HG02571 (cell line): Measurements from ENCODE around the gene CLEC16A.
"Not testable (repeated sequence)": the region's sequence is repeated elsewhere in the genome, so short reads cannot be mapped to it uniquely, and the experiment has no call there.

Experiments used
- ATAC-seq: cut with Tn5 transposase; IDR thresholded peaks from one replicate; pipeline ENCODE4 v1.9.1; 2021; ENCODE audit warnings: mild to moderate bottlenecking, moderate library complexity; ENCODE audit not compliant: unreplicated experiment

CLEC16A gene

GRCh38 chr16:10964891-10965326 is 20.5 kb downstream of the CLEC16A start:
- no peak for ATAC-seq

GRCh38 chr16:10965440-10966061 is 21.2 kb downstream of the CLEC16A start:
- peak; percentile 55 for ATAC-seq

DNA sequence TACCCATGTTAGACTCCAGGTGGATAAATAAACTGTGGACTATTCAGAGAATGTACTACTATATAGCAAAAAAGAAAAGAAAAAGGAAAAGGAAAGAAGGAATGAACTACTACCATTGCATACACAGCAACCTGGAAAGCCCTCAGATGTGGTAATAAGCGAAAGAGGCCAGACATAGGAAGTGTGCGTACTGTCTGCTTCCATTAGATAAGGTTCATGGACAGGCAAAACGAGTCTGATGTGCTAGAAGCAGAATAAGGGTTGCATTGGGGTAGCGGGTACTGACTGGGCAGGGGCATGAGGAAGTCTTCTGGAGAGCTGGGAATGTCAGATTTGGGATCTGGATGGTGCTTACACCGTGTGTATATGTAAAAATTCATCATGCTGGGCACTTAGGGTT is 21.8 kb downstream of the CLEC16A start:
- no peak for ATAC-seq

- not testable (repeated sequence) for ATAC-seq
Measured at GRCh38 chr16:10966559-10966958, 22.2 kb downstream of the CLEC16A start.

DNA sequence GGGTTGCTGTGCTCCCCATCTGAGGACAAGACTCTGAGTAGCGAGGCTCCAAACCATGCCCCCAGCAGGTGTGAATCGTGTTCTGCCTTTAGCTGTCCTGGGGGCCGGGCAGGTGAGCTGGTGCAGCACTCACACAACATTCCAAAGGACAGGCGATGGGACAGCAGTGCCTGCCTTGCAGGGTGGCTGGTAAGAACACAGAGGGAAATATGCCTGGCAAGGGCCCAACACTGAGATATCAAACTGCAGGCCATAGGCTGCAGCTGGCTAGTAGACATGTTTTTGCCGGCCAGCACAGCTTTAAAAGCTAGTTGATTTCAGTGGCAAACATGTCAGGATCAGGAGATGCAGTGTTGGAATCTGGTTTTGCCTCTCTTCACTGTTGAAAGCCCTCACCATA is 23.6 kb downstream of the CLEC16A start:
- ATAC-seq: no peak

GRCh38 chr16:10968498-10968897 is 24.1 kb downstream of the CLEC16A start:
- ATAC-seq: no peak

DNA sequence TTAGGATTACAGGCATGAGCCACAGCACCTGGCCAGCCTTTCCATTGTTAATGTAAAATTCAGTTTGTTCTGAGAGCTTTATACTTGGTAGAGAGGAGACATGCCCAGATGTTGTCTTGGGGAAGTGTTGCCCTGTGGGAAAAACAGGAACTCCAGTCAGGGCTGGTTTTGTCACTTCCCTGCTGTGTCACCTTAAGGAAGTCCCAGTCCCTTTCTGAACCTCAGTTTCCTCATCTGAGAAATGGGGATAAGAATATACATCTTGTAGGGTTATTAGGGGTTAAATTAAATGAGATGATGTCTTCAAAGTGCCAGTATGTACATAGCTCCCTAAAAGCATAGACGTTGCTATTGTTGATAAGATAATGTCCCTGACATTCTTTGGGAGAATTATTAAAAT is 25.3 kb downstream of the CLEC16A start:
- ATAC-seq: no peak

DNA sequence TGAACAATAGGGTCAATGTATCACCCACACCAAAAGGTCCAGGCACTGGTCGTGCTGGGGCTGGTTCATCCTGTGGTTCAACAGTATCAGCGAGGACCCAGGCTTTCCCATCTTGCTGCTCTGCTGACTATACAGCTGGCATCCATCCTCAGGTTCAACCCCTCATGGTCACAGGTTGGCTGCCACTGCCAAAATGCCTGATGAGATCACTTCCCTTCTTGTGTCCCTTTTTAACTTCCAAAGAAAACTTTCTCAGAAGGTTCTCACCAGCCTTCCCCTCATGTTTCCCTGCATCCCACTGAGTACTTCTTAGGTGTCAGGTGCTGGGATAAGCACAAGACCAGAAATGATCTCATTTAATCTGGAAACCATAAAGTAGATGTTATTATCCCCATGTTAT is 25.7 kb downstream of the CLEC16A start:
- ATAC-seq: no peak

DNA sequence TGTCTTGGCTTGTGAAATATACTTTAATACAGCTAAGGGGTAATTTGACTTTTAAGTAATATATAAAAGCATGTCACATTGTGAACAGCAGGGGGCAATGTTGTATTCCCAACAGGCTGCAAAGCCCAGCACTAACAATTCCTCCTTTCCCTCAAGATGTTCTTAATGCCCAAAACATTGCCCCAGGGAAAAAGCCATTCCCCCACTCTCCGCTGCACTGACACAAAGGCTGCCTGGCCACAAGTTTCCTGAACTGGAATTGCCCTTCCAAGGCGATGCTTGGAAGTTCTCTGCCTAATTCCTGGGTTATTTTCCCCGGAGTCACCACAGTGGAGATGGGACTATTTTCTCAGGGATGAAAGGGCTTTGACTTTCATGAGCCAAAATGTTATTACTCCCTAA is 27.2 kb downstream of the CLEC16A start:
- no peak for ATAC-seq

DNA sequence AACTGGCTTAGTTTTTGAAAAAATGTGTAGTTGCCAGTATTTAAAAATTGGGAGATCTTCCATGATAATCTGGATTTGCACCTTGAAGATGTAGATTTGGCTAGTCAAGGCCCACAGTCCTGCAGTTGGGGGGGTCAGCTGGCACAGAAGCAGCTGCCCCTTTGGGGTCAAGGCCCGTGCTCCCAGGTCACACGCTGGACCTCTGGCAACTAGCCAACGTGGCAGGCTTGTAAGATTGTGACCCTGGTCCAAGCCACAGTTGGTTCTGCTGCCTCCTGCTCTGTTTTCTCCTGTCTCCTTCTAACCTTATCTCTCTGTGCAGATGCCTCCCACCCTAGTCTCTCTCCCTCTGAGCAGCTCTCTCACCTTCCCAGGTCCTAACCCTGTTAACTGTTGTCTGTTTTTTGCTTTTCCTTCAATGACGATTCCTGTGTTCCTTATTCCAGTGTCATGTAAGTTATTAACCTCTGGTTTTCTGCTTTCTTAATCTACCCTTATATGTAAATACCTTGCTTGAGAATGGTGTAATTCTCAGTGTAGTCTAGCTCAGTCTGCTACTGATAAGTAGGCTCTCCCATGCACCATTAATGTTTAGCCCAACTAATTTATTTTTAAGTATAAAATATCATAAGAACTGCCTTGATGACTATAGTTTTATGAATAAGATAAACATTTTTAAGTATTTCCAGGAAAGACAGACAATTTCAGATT is 27.9 kb downstream of the CLEC16A start:
- no peak for ATAC-seq

GRCh38 chr16:10972819-10973464 is 28.6 kb downstream of the CLEC16A start:
- no peak for ATAC-seq

GRCh38 chr16:10976634-10977033 is 32.3 kb downstream of the CLEC16A start:
- ATAC-seq: no peak

DNA sequence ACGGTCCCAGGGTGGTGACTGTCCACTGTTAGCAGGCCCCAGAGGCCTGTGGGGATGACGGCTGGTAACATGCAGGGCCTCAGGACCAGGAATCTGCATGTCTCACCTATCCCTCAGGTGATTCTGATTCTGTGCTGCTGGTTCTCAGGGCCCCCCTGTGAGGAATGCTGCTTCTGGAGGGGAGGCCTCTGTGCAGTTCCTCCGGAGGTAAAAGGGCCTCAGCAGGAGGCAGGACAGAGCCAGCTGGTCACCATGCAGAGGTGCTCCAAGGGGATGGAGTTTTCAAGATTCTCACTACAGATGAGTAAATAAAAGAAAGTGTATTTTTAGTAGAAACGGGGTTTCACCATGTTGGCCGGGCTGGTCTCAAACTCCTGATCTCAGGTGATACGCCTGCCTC is 33.8 kb downstream of the CLEC16A start:
- no peak for ATAC-seq

- no peak for ATAC-seq
Measured at GRCh38 chr16:10978871-10979446, 34.6 kb downstream of the CLEC16A start.

DNA sequence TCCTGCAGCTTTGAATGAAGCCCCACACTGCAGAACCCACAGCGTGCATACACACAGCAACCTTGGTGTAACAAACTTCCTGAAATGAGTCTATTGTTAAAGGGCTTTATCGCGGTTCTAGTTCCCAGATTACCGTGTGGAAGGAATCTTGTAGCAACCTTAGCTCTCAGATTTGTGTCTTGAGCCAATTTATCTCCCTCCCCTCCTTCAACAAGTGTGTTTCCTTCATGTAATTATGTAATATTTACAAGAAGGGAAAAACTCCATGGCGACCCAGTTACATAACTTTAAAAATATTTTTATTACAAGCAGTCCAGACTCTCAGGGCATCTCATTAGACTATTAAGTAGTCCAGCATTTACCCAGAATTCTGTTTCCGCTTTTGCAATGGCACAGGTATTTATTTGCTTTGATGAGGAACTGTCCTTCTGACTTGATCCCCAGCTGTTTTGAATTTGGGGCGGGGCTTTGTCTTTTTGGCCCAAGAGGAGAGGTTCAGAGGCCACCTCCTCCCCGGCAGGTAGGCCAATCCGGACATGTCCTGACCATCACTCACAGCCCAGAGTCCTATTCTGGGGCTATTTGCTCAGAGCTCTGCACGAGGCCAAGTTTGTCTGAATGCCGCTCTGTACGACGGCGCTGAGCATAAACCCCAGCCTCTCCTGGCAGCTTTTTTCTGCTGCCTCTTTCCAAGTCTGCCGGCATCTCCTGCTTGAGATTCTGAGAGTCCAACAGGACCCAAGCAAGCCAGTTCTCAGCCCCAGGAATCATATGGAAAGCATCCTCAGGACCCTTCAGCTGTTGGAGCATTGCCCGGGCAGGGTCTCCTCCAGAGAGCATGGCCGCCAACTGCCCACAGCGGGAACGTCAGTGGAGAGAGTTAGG is 35.6 kb downstream of the CLEC16A start:
- ATAC-seq: no peak

GRCh38 chr16:10980813-10981212 is 36.4 kb downstream of the CLEC16A start:
- ATAC-seq: no peak

DNA sequence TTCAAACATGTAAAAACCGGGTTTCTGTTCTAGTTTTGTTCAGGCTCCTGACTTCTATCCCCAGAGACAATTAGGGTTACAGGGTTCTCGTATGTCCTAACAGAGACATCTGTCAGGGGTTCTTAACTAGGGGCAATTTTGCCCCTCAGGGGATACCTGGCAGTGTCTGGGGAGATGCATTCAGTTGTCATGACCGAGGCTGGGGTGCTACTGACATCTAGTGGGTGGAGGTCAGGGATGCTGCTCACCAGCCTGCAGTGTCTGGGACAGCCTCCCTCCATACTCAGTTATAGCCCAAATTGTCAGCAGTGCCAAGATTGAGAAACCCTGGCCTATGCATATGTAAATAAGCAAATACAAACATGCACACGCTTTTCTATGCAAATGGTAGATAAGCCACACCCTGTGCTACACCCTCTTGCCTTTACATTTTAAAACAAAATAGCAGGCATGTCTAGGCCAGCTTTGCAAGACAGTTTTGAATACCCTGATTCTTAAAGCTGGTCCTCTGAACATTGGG is 37.4 kb downstream of the CLEC16A start:
- ATAC-seq: peak; percentile 72

DNA sequence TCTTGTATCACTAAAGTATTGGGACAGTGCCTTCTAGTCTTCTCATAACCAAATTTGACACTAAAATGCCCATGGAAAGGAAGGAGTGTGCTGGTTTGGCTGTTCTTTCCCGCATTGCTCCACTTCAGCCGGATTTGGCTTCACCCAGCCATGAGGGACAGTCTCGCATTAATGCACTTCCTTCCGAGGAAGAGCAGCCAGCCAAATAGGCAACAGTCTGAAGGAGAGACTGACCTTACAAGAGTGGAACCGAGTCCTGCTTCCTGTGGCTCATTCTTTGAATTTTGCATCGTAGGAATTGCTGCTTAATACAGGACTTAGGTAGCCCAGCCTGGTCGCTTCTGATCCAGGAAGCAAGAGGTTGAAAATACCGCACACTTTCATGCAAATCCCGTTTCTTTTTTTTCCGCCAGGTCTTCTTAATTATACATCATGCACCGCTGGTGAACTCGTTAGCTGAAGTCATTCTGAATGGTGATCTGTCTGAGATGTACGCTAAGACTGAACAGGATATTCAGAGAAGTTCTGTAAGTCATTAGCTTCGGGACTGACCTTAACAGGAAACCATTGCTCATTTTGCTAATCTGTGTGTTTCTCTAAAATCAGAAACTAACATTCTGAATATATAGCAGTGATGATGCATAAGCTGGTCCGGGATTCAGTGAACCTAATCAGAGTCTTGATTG is 38.2 kb downstream of the CLEC16A start:
- ATAC-seq: no peak

DNA sequence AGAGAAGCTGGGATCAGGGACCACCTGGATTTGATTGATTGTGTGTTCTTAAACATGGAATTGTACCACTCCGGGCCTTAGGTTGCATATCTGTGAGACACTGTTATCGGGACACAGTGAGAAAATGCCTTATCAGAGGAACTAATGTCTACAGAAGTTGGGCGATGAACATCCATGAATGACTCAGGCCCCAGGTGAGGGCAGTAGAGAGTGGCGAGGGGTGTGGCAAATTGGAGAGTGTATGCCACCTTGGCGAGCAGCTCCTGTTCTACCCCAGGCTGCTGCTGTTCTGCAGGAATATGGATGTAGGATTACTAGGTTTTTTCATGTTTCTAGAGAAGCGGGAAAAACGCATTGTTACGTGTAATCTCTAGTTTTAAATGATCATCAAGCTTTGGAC is 38.8 kb downstream of the CLEC16A start:
- ATAC-seq: no peak

- no peak for ATAC-seq
Measured at GRCh38 chr16:10984509-10984908, 40.1 kb downstream of the CLEC16A start.
